T-helper 1 cell treated with Interleukin-12 subunit alpha and Interleukin-12 subunit beta and Interleukin-4 antibody, amounts not matched to agents 30 ng/mL and 1 ng/mL, for 36 hours (primary cell): ENCODE data around the gene BASP1. TPM values are rescaled to one million over a fixed set of nuclear protein-coding genes. Genes with fewer than 3 reads are reported as not detected.
"Not testable (repeated sequence)": the region's sequence is repeated elsewhere in the genome, so short reads cannot be mapped to it uniquely, and the experiment has no call there.

Source experiments
- intact Hi-C: fragments of 100-400 bp; cut with micrococcal nuclease; formaldehyde crosslinking; loops from one replicate; pipeline ENCODE4 v1.15.1; 2024
- total RNA-seq: library from RNA; stranded (reverse); gene quantifications from 2 replicates; pipeline ENCODE4 v1.2.3, GENCODE V29; 2022

Gene BASP1
- total RNA-seq, 1 donor from 2014 or later = 0.98 TPM

DNA sequence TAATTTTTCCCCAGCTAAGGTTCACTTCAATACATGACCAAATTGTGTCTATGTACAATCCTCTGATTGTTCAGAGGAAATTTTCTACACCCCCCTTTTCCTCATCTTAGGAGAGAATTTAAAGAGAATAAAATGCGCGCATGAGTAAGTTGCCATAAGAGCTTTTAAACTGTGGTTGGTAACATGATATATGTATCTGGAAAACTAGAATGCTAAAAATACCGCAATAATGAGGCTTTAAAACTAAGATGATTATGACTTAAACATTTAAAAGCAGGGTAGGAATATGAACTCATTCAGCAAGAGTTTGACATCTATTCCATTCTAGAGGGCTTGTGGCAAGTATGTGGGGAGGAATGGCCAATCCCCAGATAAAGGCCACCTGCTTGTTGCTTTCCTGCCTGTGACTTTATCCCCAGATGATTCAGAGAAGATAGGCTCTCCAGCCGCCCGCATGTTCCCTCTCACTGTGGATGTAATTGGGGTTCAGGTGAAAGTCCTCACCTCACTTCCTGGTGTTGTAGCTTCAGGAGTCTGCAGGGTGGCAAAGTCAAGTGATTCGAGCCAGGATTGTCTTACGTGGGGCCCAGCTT, 26.5 kb upstream of the BASP1 start:
- intact Hi-C loops = loop anchor here (1.0 kb wide), 1 partner anchor 400 kb away; no protein-coding TSS in a partner anchor

DNA sequence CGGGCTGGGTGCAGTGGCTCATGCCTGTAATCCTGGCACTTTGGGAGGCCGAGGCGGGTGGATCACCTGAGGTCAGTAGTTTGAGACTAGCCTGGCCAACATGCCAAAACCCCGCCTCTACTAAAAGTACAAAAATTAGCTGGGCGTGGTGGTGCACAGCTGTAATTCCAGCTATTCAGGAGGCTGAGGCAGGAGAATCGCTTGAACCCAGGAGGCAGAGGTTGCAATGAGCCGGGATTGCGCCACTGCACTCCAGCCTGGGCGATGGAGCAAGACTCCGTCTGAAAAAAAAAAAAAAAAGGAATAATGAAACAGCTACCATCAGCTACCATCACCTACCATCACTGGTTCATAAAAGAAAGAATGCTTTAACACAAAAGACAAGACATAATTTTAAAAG, 25.9 kb upstream of the BASP1 start:
- intact Hi-C loops = not testable (repeated sequence)

DNA sequence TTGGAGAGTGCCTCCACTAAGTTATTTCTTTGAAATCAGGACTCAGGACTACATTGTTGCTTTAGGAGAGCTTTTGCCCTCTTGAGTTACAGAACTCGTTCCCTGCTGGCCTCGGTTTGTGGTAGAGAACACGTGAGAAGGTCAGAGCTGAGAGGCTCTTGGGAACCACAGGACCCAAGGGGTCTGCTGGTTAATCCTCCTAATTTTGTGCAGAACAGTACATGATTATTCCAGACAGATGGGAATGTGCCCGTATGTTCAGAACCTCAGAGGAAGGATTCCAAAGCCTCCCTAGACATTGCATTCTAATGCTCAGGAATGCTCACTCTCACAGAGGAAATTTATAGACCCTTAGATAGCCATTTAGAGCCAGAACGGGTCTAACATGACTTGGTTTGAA, 25.2 kb upstream of the BASP1 start:
- intact Hi-C loops = loop anchor here (1.0 kb wide), 1 partner anchor 256 kb away; the partner anchor contains the start of gene MYO10

DNA sequence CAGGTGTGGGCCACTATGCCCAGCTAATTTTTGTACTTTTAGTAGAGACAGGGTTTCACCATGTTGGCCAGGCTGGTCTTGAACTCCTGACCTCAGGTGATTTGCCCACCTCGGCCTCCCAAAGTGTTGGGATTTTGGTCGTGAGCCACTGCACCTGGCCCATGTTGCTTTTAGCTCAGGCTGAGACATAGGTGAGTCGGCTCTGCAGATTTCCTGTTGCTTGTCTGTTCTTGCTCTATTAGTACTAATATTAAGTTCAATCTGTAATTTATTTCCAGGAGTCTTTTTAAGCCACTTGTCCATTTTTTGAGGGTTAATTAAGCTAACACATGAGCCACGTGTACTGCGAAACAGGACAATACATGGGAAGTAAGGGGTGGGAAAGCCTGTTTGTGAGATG, 21.4 kb upstream of the BASP1 start:
- intact Hi-C loops = no loop called here

DNA sequence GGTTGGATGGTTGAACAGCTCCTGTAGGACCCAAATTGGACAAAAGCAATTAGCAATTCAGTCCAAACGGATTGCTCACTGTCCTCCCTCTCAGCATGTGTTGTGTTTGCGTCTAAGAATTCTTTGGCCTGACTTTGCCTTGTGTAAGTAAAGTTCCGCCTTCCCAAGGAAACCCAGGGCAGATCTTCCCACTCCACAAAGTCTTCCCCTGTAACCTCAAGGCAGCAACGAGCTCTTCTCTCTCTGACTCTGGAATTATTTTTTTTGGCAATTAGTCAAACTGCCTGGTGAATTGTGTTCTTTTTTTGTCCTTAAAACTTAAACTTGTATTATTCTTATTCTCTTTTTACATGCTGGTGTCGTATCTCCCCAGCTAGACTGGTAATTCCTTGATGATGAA, 20.7 kb upstream of the BASP1 start:
- intact Hi-C loops = no loop called here

DNA sequence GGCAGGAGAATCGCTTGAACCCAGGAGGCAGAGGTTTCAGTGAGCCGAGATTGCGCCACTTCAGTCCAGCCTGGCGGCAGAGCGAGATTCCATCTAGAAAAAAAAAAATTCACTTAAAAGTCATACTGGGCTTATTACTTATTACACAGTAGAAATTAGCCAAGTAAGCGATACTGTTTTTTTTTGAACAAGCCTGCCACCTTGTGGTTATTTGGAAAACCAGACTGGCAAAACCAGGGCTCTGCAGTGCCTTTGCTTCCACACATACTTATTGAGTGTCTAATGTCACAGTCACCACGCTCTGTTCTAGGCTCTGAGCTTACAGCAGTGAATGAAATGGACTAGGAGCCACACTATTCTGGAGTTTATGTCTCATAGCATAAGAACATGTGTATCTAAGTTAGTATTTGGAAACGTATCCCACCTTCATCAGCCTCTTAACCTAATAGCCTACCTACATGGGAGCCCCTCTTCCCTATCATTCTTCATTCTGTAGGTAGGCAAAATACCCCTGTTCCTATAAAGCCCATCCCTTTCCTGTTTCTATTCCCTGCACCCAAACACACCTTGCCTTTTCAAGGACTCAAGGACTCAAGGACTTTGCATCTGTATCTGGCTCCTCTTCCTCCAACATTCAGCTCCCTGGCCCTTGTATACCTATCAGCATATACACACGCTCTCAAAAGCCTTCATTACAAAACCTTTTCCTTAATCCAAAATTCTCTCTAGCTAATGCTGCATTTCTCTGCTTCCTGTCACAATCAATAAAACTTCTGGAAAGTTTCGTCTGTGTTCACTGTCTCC, 13.9 kb upstream of the BASP1 start:
- intact Hi-C loops = loop anchor here (1.0 kb wide), 1 partner anchor 412 kb away; no protein-coding TSS in a partner anchor

DNA sequence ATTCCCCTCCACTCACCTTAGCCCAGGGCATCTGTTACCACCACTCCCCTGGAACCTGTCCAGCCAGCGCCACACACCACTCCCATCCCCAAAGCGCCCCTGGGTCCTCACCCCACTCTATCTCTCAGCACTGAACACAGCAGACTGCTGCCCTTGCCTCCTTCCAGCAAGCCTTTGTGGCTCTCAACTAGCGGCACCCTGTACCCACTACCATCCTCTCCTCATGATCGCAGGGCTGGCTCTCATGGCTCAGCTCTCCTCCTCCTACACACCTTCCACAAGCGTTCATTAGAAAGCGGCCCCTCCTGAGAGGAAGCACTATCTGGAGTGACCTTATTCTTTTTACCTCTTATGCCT, 13.3 kb upstream of the BASP1 start:
- intact Hi-C loops = no loop called here

DNA sequence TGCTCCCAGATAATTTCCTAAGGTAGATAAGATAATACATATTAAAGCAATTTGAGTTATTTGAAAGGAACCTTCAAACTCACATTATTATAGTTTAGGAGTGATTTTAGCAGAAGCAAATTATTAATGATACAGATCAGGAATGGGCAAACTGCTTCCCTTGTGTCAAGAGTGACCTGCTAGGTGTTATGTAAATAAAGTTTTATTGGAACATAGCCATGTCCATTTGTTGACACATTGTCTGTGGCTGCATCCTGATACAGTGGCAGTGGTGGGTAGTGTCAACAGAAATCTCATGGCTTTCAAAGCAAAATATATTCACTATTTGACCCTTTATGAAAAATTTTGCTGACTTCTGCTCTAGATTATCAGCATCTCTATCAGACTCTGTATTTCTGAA, 11.4 kb upstream of the BASP1 start:
- intact Hi-C loops = no loop called here

DNA sequence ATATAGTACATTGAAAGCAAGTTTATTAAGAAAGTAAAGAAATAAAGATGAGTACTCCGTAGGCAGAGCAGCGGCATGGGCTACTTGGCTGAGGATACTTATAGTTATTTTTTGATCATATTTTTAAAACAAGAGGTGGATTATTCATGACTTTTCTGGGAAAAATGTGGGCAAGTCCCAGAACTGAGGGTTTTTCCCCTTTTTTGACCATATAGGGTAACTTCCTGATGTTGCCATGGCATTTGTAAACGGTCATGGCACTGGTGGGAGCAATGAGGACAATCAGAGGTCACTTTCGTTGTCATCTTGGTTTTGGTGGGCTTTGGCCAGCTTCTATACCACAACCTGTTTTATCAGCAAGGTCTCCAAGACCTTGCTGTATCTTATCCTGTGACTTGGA, 5.2 kb upstream of the BASP1 start:
- intact Hi-C loops = no loop called here

DNA sequence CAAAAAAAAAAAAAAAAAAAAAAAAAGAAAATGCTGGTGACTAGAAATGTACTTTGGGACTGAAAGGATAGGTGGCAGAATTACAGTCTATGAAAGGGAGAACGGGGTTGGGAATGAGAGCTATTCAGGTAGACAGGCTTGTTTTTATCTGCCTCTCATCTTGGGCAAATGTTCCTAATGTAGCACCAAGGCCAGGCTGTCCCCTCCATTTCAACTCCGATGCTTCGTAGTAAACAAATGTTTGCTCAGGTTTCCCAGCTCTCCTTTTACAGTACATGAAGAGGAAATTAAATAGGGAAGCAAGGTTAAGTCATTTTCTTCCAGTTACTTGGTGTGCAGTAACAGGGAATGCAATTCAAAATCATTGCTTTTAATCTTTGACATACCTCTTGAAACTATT, 4.4 kb upstream of the BASP1 start:
- intact Hi-C loops = no loop called here

DNA sequence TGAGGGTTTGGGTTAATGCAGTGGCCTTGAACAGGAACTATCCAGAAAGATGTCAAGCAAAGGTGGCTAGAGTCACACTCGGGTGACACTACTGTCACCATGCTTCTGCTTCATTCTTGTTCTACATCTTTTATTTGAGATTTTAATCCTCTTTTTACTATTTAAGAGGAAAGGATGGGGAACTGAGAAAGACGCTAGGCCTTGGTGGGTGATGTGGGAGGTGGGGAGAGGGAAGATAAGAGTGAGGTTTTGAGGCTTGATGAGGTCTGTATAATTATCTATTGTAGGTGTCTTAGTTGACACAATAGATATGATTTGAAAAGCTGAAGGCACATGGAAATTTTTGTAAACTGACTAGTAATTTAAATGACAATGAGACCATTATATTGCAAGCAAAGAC, 3.5 kb upstream of the BASP1 start:
- intact Hi-C loops = no loop called here

DNA sequence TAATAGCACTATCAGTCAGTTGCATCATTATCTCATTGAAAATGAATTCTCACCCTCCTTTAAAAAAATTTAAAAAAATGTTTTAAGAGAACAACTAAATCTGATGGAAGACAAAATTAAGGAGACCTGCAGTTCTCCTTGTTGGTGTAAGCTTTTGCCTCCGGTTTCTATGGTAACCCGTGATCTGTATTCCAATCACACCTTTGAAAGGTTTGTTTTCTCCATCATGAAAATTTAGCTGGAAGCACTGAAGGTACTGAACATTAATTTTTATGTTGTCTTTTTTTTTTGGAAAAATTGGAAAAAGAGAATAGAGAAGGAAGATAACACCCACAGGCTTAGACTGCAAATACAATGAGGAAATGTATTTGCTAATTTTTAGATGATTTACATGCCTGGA, 2.5 kb upstream of the BASP1 start:
- intact Hi-C loops = no loop called here

DNA sequence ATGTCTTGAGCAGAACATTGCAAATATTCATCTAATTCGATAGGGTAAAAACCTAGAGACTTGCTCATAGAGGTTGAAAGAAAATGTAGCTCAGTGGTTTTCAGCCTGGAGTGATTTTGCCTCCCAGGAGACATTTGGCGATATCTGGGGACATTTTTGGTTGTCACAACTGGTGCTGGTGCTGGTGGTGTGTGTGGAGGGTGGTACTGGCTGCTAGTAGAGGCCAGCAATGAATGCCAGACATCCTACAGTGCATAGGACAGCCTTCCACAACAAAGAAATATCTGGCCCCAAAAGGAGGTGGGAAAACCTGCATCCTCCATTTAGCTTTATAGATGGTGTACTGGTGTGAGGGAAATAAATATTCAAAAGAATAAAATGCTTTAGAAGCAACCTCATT, 2.1 kb upstream of the BASP1 start:
- intact Hi-C loops = no loop called here

DNA sequence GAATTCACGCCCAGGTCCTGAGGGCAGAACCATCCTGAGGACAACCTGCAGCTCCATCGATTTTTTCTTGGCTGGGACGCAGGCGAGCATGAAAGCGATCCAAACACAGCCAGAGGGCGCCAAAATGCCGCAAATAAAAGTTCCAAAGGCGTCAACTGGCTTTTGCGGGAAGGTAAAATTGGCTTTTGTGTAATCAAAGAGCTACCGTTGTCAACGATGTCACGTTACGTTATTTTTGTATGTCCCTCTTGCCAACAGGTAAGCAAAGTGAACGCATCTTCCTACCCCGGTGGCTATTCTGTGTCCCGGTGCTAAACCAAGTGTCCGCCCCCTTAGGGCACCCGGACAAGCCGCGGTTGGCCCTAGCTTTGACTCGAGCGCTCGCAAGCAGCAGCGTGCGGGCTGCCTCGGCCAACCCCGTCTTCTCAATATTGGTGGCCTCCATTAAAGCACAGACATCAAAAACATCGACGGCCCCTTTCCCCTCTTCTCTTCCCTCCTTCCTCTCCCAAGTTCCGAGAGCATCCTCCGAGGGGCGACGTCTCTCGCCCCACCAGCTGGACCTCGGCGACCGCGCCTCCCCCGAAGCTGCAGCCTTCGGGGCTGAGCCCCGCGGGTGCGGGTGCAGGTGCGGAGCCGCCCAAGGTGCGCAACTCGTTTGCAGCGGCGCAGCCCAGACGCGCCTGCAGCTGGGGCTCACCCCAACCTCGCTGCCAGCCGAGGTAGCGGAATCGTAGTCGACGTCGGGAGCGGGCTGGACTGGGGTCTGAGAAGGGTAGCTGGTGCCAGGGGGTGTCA, 1.1 kb upstream of the BASP1 start:
- intact Hi-C loops = loop anchor here (1.0 to 2.0 kb wide), 3 partner anchors 1066 to 1482 kb away; no protein-coding TSS in a partner anchor

DNA sequence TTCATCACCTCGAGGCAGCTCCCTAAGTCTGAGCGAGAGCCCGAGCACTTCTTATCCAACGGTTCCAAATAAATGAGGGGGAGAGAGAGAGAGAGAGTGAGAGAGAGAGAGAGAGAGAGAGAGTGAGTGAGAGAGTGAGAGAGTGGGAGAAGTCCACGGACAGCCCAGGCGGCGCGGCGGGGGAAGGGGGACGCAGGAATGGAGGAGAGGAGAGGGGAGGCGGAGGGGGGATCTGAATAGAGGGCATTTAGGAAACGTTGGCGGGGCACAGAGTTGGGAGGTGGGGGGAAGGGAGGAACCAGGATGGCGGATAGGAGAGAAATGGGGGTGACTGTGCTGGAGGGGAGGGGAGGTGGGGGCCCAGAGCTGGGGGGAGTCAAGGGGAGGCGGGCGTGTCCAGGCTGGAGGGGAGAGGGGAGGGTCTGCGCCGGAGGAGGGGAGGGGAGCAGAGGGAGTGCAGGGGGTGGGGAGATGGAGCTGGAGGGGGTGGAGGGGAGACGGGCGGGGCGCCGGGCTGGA, 398 bp upstream of the BASP1 start:
- intact Hi-C loops = loop anchor here (1.0 to 2.0 kb wide), 3 partner anchors 1065 to 1482 kb away; no protein-coding TSS in a partner anchor

DNA sequence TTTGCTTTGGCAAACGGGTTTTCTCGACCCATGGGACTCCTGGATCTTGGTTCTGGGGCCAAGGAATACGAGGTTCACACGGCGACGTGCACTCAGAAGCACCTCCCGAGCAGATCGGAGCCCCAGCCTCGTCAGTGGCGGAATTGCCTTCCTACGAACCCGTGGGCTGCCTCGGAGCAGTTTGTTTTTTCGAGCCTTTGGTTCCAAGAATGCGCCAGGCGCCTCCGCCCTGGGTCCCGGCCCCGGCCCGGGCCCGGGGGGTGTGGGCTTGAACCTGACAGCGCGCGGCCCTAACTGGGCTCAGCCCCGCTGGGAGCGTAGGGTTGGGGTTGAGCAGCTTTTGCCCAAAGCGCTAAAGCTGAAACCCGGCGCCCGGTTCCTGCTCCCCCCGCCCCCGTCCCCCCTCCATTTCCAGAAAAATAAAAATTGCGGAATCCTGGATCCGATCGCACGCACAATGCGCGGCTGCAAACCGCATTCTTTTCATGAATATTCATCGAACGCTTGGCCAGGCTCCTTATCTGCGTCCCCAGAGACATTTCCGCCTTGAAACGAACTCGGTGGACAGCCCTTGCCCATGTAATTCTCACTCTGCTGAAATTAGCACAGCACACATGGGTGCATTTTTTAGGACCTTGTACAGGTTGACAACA, 1.0 kb downstream of the BASP1 start:
- intact Hi-C loops = no loop called here

DNA sequence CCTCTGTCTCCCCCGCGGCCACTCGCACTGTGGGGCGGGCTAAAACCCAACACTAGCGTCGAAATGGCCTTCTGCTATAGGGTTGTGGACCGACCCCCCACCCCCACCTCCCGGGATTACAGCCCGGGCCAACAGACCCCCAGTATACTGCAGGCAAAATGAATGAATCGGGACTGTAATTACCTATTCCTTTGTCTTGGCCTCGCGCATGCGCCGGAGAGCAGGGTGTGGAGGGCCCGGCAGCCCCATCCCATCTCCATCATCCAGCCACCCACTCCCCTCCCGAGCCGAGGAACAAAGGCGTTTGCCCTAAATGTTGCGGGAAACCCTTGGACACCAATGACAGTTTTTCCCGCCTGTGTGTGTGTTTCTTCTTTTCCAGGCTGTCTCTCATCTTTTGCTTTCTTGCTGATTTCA, 1.6 kb downstream of the BASP1 start:
- intact Hi-C loops = no loop called here

DNA sequence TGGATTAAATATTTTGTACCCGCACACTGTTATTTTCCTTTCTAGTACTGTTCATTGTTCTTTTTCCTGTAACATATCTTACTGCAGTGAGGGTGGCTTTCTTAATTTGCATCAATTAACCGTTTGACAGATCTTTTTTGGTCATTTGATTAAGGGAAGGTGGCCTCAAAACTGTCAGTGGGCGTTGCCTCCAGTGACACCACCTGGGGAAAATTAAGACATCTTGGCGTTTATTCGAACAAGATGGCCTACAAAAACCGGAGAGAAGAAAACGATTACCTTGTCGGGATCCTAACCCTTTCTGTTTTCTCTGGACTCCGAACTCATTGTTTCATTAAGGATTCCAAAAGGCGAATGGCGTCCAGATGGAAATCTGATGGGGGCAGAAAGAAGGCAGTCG, 2.0 kb downstream of the BASP1 start:
- intact Hi-C loops = no loop called here

DNA sequence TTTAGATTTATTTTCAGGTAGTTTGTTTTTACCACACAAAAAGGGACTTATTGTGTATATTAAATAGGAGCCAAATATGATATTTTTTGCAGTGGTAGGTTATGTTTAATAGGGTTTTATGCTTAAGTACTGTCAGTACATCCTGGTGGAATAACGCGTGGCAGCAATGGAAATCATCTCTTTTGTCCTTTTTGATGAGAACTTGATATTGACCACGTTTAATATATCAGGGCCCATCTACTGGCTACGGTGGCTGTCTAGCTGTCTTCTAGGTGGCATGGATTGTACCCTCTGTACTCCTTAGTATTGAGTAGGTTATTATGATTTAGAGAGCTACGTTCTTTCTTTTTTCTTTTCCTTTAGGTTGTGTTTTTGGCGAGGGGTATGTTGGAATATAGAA, 2.6 kb downstream of the BASP1 start:
- intact Hi-C loops = no loop called here

DNA sequence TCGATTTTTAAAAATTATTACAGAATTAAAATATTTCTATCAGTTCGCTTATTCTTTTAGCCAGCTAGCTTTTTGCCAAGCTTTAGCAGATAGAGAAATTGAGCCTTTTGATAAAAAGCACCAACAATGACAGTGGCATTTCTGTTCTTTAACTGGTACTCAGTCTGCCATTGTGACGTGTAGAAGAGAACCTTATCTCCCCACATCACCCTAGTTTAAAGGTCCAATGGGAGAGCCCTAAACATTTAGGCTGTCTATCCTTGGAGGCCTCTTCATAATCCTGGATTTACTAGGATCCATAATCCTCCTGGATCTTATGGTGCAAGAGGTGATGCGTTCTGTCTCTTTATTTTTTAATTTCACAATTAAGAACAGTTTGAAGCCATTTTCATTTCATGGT, 3.0 kb downstream of the BASP1 start:
- intact Hi-C loops = no loop called here
